Fibroblast of lung (primary cell): Measurements from ENCODE around the gene OXER1.

Source experiments
- CTCF ChIP-seq, 2 donors: IDR thresholded peaks in 1 of 2; conservative IDR thresholded peaks in 1 of 2; 1 replicate in 1 of 2; 2 replicates in 1 of 2; pipeline ENCODE4 v1.5.1; 2011 to 2012; ENCODE audit warnings: low read length in 2 of 2, control low read depth in 1 of 2, inconsistent platforms in 1 of 2, low read depth in 1 of 2, mild to moderate bottlenecking in 1 of 2
- EZH2 ChIP-seq: IDR thresholded peaks from 2 replicates; pipeline ENCODE4 v1.5.1; 2012; ENCODE audit warnings: low read length, control low read depth, mild to moderate bottlenecking; ENCODE audit errors: missing control alignments

GRCh38 chr2:42765686-42766085 lies 1.8 kb upstream of the OXER1 start:
- TF ChIP-seq CTCF (conservative IDR thresholded peaks at IDR 0.05 in 1 of 2, IDR thresholded peaks at IDR 0.05 in 1 of 2; ENCODE audit: low read depth in 1 of 2, low read length in 2 of 2), result no peak
- no peak for TF ChIP-seq EZH2
